ENCODE results near the gene PITPNC1.

DNA sequence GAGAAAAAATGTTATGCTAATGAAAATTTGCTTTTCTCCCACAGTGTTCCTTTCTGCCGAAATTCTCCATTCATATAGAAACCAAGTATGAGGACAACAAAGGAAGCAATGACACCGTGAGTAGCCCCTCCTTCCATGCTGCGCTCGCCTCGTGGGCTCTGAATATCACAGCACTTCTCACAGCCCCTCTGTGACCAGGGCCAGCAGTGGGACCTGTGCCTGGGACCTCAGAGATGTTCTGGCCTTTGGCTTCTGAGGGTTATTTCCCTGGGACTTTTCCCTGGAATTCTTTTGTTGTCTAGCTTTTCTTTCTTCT, 201.0 kb downstream of the PITPNC1 start:
- no peak for TF ChIP-seq EZH2 (IDR thresholded peaks at IDR 0.05; ENCODE audit: insufficient read depth, poor library complexity, severe bottlenecking)
- no peak for TF ChIP-seq EZH2phosphoT487 (IDR thresholded peaks at IDR 0.05; ENCODE audit: insufficient read depth, low read depth)

Data from GM23248 (cell line).